ENCODE data around the gene DENND1A.
"Not testable (repeated sequence)": the region's sequence is repeated elsewhere in the genome, so short reads cannot be mapped to it uniquely, and the experiment has no call there.

DENND1A gene

GRCh38 chr9:123948286-123948685 lies 18.4 kb upstream of the DENND1A start:
- no peak for DNase-seq (ENCODE audit: low spot score)

- DNase-seq (ENCODE audit: low spot score): no peak
Observed at GRCh38 chr9:123947326-123947725, 17.4 kb upstream of the DENND1A start.

- DNase-seq (ENCODE audit: low spot score): no peak
Observed at GRCh38 chr9:123946101-123946821, 16.3 kb upstream of the DENND1A start.

GRCh38 chr9:123945532-123945931 lies 15.6 kb upstream of the DENND1A start:
- no peak for DNase-seq (ENCODE audit: low spot score)

GRCh38 chr9:123944464-123944863 lies 14.5 kb upstream of the DENND1A start:
- DNase-seq (ENCODE audit: low spot score): not testable (repeated sequence)

GRCh38 chr9:123943671-123944070 lies 13.7 kb upstream of the DENND1A start:
- no peak for DNase-seq (ENCODE audit: low spot score)

- no peak for DNase-seq (ENCODE audit: low spot score)
Observed at GRCh38 chr9:123942542-123942941, 12.6 kb upstream of the DENND1A start.

GRCh38 chr9:123941524-123942070 lies 11.7 kb upstream of the DENND1A start:
- no peak for DNase-seq (ENCODE audit: low spot score)

GRCh38 chr9:123940721-123941523 lies 11.0 kb upstream of the DENND1A start:
- DNase-seq (ENCODE audit: low spot score): no peak

GRCh38 chr9:123938401-123938800 lies 8.5 kb upstream of the DENND1A start:
- no peak for DNase-seq (ENCODE audit: low spot score)

- not testable (repeated sequence) for DNase-seq (ENCODE audit: low spot score)
Observed at GRCh38 chr9:123936575-123936974, 6.6 kb upstream of the DENND1A start.

GRCh38 chr9:123933440-123934212 lies 3.7 kb upstream of the DENND1A start:
- no peak for DNase-seq (ENCODE audit: low spot score)

- no peak for DNase-seq (ENCODE audit: low spot score)
Observed at GRCh38 chr9:123929177-123929869, 603 bp downstream of the DENND1A start.

GRCh38 chr9:123928533-123929176 lies 1.3 kb downstream of the DENND1A start:
- no peak for DNase-seq (ENCODE audit: low spot score)

GRCh38 chr9:123927625-123928532 lies 2.0 kb downstream of the DENND1A start:
- no peak for DNase-seq (ENCODE audit: low spot score)

GRCh38 chr9:123926941-123927340 lies 3.0 kb downstream of the DENND1A start:
- no peak for DNase-seq (ENCODE audit: low spot score)

- DNase-seq (ENCODE audit: low spot score): no peak
Observed at GRCh38 chr9:123925819-123926218, 4.1 kb downstream of the DENND1A start.

- DNase-seq (ENCODE audit: low spot score): peak; percentile 49
Observed at GRCh38 chr9:123925161-123925560, 4.8 kb downstream of the DENND1A start.

- DNase-seq (ENCODE audit: low spot score): no peak
Observed at GRCh38 chr9:123924727-123925126, 5.2 kb downstream of the DENND1A start.

GRCh38 chr9:123923884-123924283 lies 6.0 kb downstream of the DENND1A start:
- no peak for DNase-seq (ENCODE audit: low spot score)
